ENCODE measurements around the gene TSPEAR.

The TSPEAR gene

DNA sequence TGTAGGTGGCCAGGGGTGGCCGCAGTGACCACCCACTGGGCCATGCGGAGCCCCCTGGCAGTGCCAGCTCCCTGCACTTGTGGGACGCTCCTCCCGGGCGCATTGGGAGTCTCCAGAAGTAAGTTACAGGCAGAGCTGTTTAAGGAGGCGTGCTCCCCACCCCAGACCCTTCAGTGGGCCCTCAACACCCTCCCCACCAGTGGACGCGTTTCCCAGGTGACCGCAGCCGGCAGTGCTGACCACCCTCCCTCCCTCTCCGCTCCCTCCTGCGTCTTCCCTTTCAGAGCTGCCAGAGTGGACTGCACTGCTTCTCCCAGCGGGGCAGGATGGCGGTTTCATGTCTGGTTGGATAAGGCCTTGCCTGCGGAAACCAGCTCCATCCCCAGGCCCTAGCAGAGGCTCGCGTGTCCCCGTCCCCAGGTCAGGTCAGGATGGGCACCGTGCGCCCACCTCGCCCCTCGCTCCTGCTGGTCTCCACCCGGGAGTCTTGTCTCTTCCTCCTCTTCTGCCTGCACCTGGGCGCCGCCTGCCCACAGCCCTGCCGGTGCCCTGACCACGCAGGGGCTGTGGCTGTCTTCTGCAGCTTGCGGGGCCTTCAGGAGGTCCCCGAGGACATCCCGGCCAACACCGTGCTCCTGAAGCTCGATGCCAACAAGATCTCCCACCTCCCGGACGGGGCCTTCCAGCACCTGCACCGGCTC is 255.0 kb downstream of the TSPEAR start:
- no peak for DNase-seq

DNA sequence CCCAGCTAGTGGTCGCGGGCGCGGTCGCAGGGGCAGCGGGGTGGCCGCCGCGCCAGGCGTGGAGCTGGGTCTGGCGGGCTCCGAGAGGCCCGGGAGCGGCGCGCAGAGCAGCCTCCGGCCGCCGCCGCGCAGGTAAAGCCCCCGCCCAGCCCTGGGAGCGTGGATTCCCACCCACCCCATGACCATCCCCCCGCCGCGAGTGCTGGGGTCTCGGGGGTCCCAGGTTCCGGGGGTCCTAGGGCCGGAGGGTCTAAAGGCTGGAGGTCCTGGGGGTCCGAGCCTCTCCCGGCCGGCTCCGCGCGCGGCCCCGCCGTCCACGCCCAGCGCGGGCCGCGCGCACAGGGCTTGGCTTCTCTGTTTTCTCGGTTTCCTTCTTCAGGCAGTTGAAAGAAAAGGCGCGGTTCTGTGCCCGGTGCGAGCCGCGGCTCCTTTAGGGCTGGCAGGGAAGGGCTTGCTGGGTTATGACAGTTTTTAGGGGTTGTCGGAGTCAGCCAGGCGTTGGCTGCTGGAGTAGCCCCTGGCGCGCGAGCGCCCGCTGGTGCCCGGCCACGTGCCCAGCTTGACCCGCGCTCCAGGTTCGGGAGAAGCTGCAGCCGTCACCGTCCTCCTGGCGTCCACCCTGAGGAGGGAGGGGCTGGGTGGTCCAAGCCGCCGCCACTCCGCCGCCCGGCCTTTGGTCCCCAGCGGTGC is 255.7 kb downstream of the TSPEAR start:
- DNase-seq = peak; percentile 78

DNA sequence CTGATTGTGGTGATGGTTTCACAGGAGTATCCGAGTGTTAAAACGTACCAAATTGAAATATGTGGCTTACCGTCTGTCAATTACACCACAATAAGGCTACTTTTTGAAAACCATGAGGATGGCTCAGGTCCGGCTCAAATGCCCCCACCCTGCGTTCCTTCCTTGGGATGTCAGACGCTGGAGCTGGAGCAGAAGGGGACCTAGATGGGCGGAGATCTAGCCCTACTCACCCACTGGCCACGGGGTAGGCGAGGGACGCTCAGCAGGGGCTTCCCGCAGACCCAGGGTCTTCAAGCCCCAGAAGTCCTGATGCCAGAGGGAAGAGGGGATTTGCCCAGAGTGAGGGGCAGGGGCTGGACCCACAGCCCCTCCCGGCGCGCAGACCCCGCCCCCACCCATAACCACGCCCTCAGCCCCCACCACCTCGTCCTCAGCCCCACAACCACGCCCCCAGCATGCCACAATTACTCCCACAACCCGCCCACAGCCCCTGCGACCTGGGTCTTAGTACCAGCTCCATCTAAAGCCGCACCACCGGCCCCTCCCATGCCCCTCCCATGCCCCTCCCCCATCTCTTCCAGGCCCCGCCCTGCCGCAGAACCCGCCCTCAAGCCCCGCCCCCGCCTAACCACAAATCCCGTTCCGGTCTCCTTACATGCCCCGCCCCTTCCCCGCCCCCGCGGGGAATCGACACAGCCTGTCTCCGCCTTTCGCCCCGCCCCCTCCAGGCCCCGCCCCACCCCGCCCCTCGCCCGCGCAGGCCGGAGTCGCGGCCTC is 256.4 kb downstream of the TSPEAR start, which contains the start of gene LRRC3:
Gene LRRC3 (plus strand): TSS at position 764 of the 777 bp plus-strand sequence. CDS start 1,135 bp downstream, outside the sequence.
- peak; percentile 95 for DNase-seq

DNA sequence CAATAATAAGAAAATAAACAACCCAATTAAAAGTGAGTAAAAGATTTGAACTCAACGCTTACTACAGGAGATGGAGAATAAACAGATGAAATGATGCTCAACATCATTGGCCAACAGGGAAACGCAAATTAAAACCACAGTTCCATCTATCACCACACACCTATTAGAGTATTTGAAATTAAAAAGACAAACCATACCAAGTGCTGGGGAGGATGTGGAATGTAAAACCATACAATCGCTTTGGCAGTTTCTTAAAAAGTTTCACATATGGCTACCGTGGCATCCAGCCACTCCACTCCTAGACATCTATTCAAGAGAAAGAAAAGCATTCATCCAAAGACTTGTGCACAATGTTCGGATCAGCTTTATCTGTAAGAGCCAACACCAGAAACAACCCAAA is 257.3 kb downstream of the TSPEAR start:
- no peak for DNase-seq

DNA sequence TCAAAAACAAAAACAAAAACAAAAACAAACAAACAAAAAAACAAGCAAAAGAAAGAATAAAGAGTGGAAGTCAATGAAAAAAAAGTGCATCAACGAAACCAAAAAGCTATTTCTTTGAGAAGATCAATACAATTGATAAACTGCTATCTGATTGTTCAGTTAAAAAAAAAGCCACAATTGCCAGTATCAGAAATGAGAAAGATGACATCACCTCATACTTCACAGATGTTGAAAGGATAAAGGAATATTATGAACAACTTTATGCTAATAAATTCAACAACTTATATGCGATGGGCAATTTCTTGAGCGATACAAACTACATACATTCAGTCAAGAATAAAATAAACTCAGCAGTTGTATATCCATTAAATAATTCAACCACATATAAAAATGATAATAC is 258.3 kb downstream of the TSPEAR start:
- DNase-seq = no peak

DNA sequence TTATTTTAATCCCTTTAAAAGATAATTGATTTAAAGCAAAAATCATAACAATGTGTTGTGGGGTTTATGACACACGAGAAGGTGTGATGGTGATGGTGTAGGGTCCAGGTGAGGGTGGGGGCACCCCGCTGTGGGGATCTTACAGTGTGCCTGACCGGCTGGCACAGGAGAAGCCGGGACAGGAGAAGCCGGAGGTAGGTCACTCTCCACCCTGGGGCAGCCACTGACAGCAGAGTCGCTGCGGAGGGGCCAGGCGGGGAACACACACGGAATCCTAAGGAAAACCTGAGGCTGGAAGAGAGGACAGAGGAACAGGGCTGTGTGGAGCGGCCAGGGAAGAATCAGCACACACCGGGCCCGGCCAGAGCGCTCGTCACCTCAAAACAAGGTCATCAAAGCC is 260.4 kb downstream of the TSPEAR start:
- no peak for DNase-seq

DNA sequence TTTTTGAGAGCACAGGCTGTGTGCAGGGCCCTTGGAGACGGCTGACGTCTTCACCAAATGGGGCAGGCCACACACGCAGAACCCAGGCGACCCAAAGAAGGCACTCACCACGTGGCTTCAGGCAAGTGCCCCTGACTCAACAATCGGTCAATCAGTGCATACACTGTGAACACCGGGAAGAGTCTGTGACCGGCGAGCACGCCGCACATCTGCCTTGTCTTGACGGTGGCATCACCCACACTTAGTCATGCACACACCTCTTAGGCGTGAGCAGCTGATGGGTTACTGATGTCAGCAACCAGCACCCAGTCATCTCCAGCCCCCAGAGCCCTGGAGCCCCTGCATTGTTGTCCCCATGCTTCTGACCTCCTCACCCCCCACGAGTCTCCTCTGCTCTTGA is 261.0 kb downstream of the TSPEAR start:
- no peak for DNase-seq

DNA sequence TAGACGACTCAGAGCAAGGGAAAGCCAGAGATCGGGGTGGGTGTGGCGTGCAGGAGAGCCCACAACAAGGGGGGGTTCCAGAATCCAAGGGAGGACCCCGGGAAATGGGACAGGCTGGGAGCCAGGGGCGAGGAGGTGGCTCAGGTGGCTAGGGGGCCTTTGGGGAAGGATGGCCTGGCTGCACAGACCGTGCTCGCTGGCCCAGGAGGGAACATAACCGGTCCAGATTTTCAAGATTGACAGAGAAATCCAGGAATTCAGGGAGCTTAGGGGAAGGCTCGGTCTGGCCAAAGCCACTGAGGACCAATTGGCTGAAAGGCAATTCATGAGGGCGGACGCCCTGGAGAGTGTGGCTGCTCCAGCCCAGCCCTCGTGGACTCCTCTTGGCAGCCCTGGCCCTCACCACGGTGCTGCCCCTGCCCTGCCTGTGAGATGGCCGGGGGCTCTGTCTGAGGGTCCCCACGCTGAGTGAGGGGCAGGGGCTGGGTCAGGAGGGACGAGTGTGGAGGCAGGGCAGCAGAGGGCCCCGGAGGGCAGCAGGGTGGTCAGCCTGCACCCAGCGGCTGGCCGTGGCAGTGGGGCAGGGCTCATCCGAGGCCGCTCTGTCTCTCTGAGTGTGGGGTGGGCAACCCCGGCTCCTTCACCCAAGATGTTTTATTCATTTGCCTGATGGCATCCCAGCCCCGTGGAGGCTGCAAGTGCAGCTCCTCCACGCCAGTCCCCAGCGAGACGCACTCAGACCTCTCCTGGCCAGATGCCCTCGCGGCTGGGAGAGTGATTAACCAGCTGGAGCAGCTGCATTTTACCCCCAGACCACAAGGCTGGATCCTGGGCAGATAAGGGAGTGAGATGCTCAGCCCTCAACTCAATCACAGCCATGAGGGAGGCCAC is 261.7 kb downstream of the TSPEAR start:
- peak; percentile 56 for DNase-seq

DNA sequence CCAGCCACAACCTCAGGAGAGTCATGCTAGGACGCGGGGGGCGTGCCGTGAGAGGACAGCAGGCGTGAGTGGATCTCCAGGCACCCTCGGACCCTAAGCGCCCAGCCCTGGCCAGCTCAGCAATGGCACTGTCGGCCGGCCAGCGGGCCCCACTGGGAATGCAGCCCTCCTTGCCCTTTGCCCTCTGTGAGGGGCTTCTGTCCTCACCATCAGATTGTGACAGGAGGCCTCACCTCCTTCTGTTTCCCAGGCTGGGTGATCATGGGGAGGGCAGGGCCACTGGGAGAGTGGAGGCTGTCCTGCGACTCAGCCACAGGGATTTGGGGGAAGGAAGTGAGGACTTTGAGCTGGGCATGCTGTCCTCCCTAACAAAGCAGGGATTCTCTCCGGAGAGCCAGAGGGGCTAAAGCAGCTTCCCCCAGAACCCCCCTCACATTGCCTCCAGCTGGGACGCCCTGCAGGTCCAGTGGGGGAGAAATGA is 262.7 kb downstream of the TSPEAR start:
- DNase-seq = no peak
